ENCODE results near the gene GLRA3.

DNA sequence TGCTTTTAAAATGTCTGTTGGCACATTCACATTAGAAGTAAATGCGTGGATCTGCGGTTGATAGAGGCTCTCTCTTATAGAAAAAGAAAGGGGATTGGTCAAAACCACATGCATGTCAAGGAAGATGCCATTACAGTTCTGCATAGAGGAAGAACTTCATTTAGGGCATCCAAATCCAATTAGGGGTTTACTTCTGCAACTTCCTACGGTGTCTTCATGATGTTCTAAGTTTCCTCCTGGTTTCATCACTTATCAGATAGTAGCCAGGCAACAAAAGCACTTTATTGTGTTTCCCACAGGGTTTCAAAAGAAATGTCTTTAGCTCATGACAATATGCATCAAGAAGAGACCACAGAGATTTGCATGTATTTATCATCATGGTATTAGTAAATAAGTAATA lies 170.8 kb downstream of the GLRA3 start:
- no peak for TF ChIP-seq POLR2A (IDR thresholded peaks at IDR 0.05; ENCODE audit: low read length)
- no peak for TF ChIP-seq GATA1 (IDR thresholded peaks at IDR 0.05; ENCODE audit: low read depth, low read length)

Measured in erythroblast (primary cell).